ENCODE results near the gene AKAP5.

DNA sequence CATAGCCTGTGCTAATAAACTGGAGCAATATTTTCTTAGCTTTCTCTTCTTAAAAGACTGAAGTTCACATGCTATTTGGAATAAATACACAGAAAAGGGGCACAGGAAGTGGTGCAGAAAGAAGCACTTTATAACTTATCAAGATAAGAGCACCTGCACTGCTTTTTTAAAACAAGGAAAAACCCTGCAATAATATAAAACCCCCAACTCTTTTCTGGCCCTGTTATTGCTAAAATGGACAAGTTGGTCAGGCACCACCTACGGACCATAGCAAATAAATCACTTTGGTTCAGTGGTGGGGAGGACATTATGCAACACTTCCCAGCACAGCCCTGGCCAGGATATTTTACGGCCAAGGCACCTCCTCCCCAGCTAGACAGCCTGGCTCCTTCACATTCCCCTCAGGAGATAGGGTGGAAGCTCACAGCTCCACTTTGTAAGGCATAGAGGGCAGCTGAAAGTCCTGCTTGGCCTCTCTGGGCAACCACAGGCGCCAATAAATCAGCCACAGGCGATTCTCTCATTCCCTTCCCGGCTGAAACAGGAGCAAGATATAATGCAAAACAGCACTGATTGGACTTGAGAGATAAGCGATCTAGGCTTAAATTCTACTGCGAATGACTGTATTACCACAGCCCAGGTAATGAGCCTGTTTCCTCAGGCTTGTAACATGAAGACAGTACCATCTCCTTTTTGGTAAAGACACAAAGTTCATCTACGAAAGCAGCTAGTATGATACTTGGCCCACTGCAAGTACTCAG is 36.3 kb downstream of the AKAP5 start:
- TF ChIP-seq ETV6 (CRISPR knock-in tag; conservative IDR thresholded peaks at IDR 0.05) (no peak), ATF7 (IDR thresholded peaks at IDR 0.05) (no peak), ATF7 (CRISPR knock-in tag; IDR thresholded peaks at IDR 0.05) (no peak), SRY (CRISPR knock-in tag; IDR thresholded peaks at IDR 0.05) (no peak)
- TF ChIP-seq, protein P1, sequence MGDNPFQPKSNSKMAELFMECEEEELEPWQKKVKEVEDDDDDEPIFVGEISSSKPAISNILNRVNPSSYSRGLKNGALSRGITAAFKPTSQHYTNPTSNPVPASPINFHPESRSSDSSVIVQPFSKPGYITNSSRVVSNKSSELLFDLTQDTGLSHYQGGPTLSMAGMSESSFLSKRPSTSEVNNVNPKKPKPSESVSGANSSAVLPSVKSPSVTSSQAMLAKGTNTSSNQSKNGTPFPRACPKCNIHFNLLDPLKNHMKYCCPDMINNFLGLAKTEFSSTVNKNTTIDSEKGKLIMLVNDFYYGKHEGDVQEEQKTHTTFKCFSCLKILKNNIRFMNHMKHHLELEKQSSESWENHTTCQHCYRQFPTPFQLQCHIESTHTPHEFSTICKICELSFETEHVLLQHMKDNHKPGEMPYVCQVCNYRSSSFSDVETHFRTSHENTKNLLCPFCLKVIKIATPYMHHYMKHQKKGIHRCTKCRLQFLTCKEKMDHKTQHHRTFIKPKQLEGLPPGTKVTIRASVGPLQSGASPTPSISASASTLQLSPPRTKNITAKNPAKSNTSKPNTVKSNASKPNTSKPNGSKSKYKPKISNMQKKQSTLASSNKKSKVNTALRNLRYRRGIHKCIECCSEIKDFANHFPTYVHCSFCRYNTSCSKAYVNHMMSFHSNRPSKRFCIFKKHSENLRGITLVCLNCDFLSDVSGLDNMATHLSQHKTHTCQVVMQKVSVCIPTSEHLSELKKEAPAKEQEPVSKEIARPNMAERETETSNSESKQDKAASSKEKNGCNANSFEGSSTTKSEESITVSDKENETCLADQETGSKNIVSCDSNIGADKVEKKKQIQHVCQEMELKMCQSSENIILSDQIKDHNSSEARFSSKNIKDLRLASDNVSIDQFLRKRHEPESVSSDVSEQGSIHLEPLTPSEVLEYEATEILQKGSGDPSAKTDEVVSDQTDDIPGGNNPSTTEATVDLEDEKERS (CRISPR knock-in tag; IDR thresholded peaks at IDR 0.05) = no peak

Data from HepG2 (cell line).